Endothelial cell of umbilical vein (primary cell): ENCODE results near the gene MAGEA12.
"Not testable (repeated sequence)": the region's sequence is repeated elsewhere in the genome, so short reads cannot be mapped to it uniquely, and the experiment has no call there.

Experiments used
- CTCF ChIP-seq, 2 donors: IDR thresholded peaks; 1 replicate in 1 of 2; 2 replicates in 1 of 2; pipeline ENCODE4 v1.5.1; 2011; ENCODE audit warnings: low read length in 2 of 2, mild to moderate bottlenecking in 2 of 2, moderate library complexity in 2 of 2, control low read depth in 1 of 2, inconsistent platforms in 1 of 2, low read depth in 1 of 2; ENCODE audit not compliant: insufficient read depth in 1 of 2; ENCODE audit errors: extremely low read depth in 1 of 2
- POLR2A ChIP-seq: IDR thresholded peaks from 2 replicates; pipeline ENCODE4 v1.6.1; 2012; ENCODE audit warnings: low read depth, mild to moderate bottlenecking, control low read depth, low read length
- POLR2AphosphoS5 ChIP-seq: IDR thresholded peaks from 2 replicates; pipeline ENCODE4 v1.6.1; 2012; ENCODE audit warnings: low read depth, mild to moderate bottlenecking, control low read depth, low read length, moderate library complexity; ENCODE audit not compliant: insufficient read depth
- TF ChIP-seq, protein P1 (sequence below): IDR thresholded peaks from 2 replicates; pipeline ENCODE4 v1.6.1; 2011; ENCODE audit not compliant: insufficient read depth, insufficient read length

DNA sequence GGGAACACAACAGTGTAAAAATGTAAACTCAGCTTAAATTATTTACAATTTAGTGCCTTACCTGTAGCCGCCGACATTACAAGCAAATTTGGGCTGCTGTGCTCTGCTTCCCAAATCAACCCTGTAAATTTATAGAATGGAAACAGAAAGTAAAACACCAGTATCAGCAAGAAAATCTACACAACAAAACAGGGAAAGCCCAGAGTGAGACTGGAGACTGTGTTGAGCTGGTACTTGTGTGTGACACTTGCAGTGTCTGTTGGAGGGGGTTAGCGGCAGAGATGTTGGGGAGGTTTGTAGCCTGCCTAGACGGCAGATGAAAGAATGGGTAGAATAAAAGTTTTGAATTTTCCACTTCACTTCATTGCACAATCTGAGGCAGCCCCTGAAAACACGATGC is 20.4 kb upstream of the MAGEA12 start:
- TF ChIP-seq CTCF (IDR thresholded peaks at IDR 0.05; ENCODE audit: extremely low read depth in 1 of 2, insufficient read depth in 1 of 2, low read depth in 1 of 2, low read length in 2 of 2); POLR2AphosphoS5; POLR2A: not testable (repeated sequence)
- TF ChIP-seq, protein P1, sequence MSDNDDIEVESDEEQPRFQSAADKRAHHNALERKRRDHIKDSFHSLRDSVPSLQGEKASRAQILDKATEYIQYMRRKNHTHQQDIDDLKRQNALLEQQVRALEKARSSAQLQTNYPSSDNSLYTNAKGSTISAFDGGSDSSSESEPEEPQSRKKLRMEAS, result not testable (repeated sequence)
